Erythroblast (primary cell): ENCODE data around the gene PPARA.
A peak's percentile ranks its signal among the peaks of the same experiment; 100 is the strongest.
"Not testable (repeated sequence)": the region's sequence is repeated elsewhere in the genome, so short reads cannot be mapped to it uniquely, and the experiment has no call there.

ENCODE experiments used
- DNase-seq, 2 experiments: peaks; one replicate each; lab custom pipeline; 2025; lab: John Stamatoyannopoulos, UW
- GATA1 ChIP-seq: IDR thresholded peaks from 2 replicates; pipeline ENCODE4 v1.6.1; 2011; ENCODE audit warnings: low read depth, mild to moderate bottlenecking, control low read depth, low read length, moderate library complexity
- POLR2A ChIP-seq: IDR thresholded peaks from 2 replicates; pipeline ENCODE4 v1.6.1; 2011; ENCODE audit warnings: mild to moderate bottlenecking, low read length

PPARA gene

DNA sequence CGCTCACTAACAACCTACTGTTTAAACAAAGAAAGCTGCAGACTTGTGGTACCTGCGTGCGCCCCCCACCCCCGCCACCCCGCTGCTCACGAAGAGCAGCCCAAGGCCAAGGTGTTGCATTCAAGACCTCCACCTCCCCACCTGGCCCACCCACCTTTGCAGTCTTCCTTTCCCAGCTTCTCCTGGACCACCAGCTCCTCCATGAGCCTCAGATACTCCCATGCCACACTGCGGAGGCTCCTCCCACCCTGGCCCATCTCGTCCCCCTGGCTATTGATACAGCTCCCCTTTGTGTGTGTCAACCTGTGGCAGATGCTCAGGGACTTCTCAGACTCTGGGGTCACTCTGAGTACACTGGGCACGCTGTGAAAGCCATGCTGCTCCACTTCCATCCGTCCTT, 95.9 kb downstream of the PPARA start:
- no peak for TF ChIP-seq POLR2A
- no peak for TF ChIP-seq GATA1
- DNase-seq, result no peak

- TF ChIP-seq GATA1, result no peak
- TF ChIP-seq POLR2A, result no peak
- DNase-seq, result no peak
Observed at GRCh38 chr22:46247443-46247975, 97.2 kb downstream of the PPARA start.

DNA sequence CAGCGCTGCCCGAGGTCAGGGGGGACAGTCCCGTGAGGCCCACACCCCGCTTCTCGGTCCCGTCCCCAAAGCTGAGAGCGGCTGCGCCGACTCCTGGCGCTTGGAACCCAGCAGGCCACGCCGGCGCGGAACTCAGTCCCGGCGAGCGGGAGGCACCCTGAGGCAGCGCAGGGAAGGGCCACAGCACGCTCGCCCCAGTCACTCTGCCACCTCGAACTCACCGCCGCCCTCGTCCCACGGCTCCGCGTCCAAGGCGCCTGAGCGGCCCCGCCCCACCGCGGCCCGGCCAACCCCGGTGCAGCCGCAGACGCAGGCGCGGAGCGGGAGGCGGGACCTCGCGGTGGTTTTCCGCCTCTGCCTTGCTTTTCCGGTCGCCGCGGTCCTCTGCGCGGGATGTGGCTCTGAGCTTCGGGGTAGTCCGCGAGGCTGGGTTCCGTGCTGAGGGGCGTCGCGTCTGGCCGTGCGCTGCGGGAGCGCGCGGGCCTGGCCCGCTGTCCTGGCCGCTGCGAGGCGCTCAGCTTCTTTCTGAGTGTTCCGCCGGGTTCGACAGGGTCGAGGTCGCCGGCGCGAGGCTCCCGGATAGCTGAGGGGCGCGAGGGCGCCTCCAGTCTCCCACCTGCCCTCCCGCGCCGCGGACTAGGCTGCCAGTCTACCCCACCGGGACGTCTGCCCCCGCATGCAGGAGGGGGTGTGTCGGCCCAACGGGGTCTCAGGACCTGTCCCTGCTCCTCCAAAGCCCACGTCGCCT, 99.9 kb downstream of the PPARA start, which contains the start of gene CDPF1:
Gene CDPF1 (minus strand): TSS at position 259 of the 748 bp plus-strand sequence. CDS start 2,009 bp downstream, outside the sequence.
- peak; percentile 92 to 95 for DNase-seq
- TF ChIP-seq POLR2A, result peak; percentile 97
- TF ChIP-seq GATA1, result no peak

DNA sequence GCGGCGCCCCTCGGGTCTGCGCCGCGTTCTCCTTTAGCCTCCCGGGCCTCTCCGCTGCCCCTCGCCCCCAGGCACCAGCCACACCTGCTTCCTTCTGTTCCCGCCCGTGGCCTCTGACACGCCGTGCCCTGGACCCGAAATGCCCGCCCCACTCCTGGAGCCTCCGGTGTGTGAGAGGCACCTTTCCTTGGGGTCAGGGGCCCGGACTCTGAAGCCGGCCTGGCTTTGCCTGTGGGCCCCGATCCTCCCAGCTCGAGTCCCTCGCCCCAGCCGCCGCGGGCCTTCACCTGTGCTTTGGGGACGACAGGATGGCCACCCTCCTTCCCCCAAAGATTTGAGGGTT, 100.4 kb downstream of the PPARA start:
- DNase-seq, result peak; percentile 52 to 61
- TF ChIP-seq GATA1, result no peak
- no peak for TF ChIP-seq POLR2A

- peak; percentile 42 to 55 for DNase-seq
- TF ChIP-seq GATA1, result no peak
- no peak for TF ChIP-seq POLR2A
Observed at GRCh38 chr22:46251266-46251665, 100.9 kb downstream of the PPARA start.

- no peak for TF ChIP-seq GATA1
- no peak for TF ChIP-seq POLR2A
- no peak for DNase-seq
Observed at GRCh38 chr22:46251816-46252380, 101.6 kb downstream of the PPARA start.

- no peak for DNase-seq
- TF ChIP-seq POLR2A (no peak), GATA1 (no peak)
Observed at GRCh38 chr22:46256358-46256958, 106.1 kb downstream of the PPARA start.

GRCh38 chr22:46259374-46259773, 109.0 kb downstream of the PPARA start:
- no peak for TF ChIP-seq POLR2A
- TF ChIP-seq GATA1, result no peak
- DNase-seq, result no peak

DNA sequence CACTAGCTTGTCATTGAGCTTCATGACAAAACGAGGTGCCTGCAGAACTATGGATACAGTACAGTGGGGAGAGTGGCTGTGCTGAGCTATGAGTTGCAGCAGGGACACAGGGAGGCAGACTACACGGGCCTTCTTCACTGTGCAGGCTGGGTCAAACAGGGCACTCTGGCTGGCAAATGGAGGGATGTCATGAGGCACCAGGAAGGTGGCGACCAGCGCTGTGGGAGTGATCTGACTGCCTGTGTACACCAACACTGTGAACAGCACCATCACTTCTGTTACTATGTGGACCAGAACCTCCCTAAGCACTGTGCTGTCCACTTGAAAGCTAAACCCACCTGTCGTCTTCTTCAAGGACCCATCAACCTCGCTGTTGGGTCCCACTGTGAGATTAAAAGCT, 109.7 kb downstream of the PPARA start:
- DNase-seq, result no peak
- TF ChIP-seq GATA1 (no peak), POLR2A (no peak)

- peak; percentile 76 to 88 for DNase-seq
- TF ChIP-seq GATA1 (no peak), POLR2A (no peak)
Observed at GRCh38 chr22:46262449-46263215, 112.3 kb downstream of the PPARA start.

- DNase-seq, result no peak
- TF ChIP-seq GATA1, result no peak
- TF ChIP-seq POLR2A, result no peak
Observed at GRCh38 chr22:46263216-46263590, 112.9 kb downstream of the PPARA start, which contains the start of gene PKDREJ. PKDREJ (minus strand) TSS chr22:46263343; CDS start chr22:46263322, 21 bp downstream.

GRCh38 chr22:46264520-46264919, 114.2 kb downstream of the PPARA start:
- not testable (repeated sequence) for DNase-seq

DNA sequence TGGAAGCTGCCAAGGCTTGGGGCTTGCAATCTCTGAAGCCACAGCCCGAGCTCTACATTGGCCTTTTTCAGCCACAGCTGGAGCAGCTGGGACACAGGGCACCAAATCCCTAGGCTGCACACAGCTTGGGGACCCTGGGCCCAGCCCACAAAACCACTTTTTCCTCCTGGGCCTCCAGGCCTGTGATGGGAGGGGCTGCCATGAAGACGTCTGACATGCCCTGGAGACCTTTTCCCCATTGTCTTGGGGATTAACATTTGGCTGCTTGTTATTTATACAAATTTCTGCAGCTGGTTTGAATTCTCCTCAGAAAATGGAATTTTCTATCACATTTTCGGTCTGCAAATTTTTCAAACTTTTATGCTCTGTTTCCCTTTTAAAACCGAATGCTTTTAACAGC, 115.3 kb downstream of the PPARA start:
- not testable (repeated sequence) for DNase-seq
